Heart right ventricle (tissue), 16 donors: Measurements from ENCODE around the gene SACM1L. TPM values are rescaled to one million over a fixed set of nuclear protein-coding genes. Genes with fewer than 3 reads are reported as not detected.

ENCODE experiments used
- ATAC-seq, 8 donors: fragments of 200-7000 bp; cut with Tn5 transposase; one replicate each; pipeline ENCODE4 v1.9.1; 2020; ENCODE audit warnings: mild to moderate bottlenecking in 8 of 8, moderate library complexity in 8 of 8, moderate number of reproducible peaks in 1 of 8
- DNase-seq, 2 donors: peaks; one replicate each; pipeline ENCODE4 v3.0.0-alpha.2; 2020
- H3K27ac ChIP-seq, 10 donors: fragments of 200-600 bp; sonication (generic) in 2 of 10; one replicate each; pipeline versions ENCODE4 v1.5.0 to v1.8.0; 2020 to 2022; ENCODE audit warnings: mild to moderate bottlenecking in 3 of 10
- H3K27me3 ChIP-seq, 7 donors: fragments of 200-600 bp; one replicate each; pipeline ENCODE4 v1.8.0; 2021 to 2022; ENCODE audit warnings: mild to moderate bottlenecking in 2 of 7
- H3K36me3 ChIP-seq, 9 donors: fragments of 200-600 bp; sonication (generic) in 1 of 9; one replicate each; pipeline versions ENCODE4 v1.5.0 to v1.8.0; 2020 to 2022; ENCODE audit warnings: mild to moderate bottlenecking in 2 of 9
- H3K4me1 ChIP-seq, 9 donors: fragments of 200-600 bp; sonication (generic) in 1 of 9; one replicate each; pipeline versions ENCODE4 v1.5.0 to v1.8.0; 2020 to 2022; ENCODE audit warnings: mild to moderate bottlenecking in 4 of 9
- H3K4me3 ChIP-seq, 10 donors: fragments of 200-600 bp; sonication (generic) in 2 of 10; one replicate each; pipeline versions ENCODE4 v1.5.0 to v1.8.0; 2020 to 2022; ENCODE audit warnings: mild to moderate bottlenecking in 7 of 10, moderate library complexity in 2 of 10
- H3K9me3 ChIP-seq, 11 donors: fragments of 200-600 bp in 10 of 11; sonication (generic) in 2 of 11; one replicate each; pipeline versions ENCODE4 v1.5.0 to v1.8.0; 2013 to 2022; ENCODE audit warnings: mild to moderate bottlenecking in 2 of 11, control low read depth in 1 of 11, moderate library complexity in 1 of 11
- WGBS, 2 donors: extraction: QIAGEN DNeasy Blood & Tissue Kit; methylation state at CpG; one replicate each; pipeline ENCODE4 v1.1.7; 2013; ENCODE audit warnings: inconsistent platforms in 1 of 2; 5-methylcytosine and 5-hydroxymethylcytosine counted together
- intact Hi-C, 10 donors: fragments of 100-400 bp; cut with DNase I; formaldehyde crosslinking; loops; one replicate each; pipeline versions ENCODE4 v1.11.1 to v1.14.2; 2022
- polyA plus RNA-seq, 2 donors: library from polyadenylated mRNA; stranded (reverse); fragments of 200-250 nt; gene quantifications; one replicate each; pipeline ENCODE4 v1.2.3, GENCODE V29; 2013
- total RNA-seq, 10 donors: library from RNA; stranded (reverse); fragmentation: NEBNext Ultra II Directional in 3 of 10; extraction: Animal tissue kit (Norgen Biotek cat#: 25700) in 3 of 10; gene quantifications; one replicate each; pipeline versions ENCODE4 v1.2.1 to v1.2.4, GENCODE V29; 2021 to 2023
- TF ChIP-seq, protein P1 (sequence below), 9 donors: fragments of 200-600 bp; sonication (generic) in 2 of 9; IDR thresholded peaks; one replicate each; pipeline versions ENCODE4 v1.5.0 to v1.8.0; 2021 to 2022; ENCODE audit warnings: antibody characterized with exemption in 9 of 9, mild to moderate bottlenecking in 5 of 9, moderate library complexity in 1 of 9
- donor health status: Arrhythmogenic right ventricular cardiomyopathy.
- donor health status: ischemic (EF 13 %, LVEDD 7.1; RV severe dilation, severe dysfunction).
- donor health status: healthy with polysubstance abuse.
- donor health status: DM: no; HTN: yes; CAD: no.
- donor health status: DM: no; HTN: no; CAD: no.
- donor health status: ischemic (EF 25% LVEDD 6.9; RV normal size, moderate dysfunction).
- donor health status: ischemic (EF 25% LVEDD 5.7; RV mildly dilated, moderate dysfunction).
- donor health status: healthy.
- donor health status: DM: yes; HTN: yes; CAD: no.
- donor health status: Ischemic cardiomyopathy.
- donor health status: ischemic (EF 35%, LVEDD 5.7; RV mildly dilated, moderate dysfunction).
- donor health status: nonischemic (EF 11% LVEDD 7.7; RV severe dilation, severe dysfunction).
- donor health status: DM: yes; HTN: yes; CAD: no.
- donor health status: PGD.
- donor health status: ischemic (EF 29% LVEDD 5.4; RV normal size, mild dysfunction).
- donor health status: nonischemic (EF 23%, LVEDD 6.1; RV moderate dilation, normal function).

The SACM1L gene
- total and polyA plus RNA-seq, 12 donors: 15.4 to 28.7 (median 23.6) TPM

DNA sequence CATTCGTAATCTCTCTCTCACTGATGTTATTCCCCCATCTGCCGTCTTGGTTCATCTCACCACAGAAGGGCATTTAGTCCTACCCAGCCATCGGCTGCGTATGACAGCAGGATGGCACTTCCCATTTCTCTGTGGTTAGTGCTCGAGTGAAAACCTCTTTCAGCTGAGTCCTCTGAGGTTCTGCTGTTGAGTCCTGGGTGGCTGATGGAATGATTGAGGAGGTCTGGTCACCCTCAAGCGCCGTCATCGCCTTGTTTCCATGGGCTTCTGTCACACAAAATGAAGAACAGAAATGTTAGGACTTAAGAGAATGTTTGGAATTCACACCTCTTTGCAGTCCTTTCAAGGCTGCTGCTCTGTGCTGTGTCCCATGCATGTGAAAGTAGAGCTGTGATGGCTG is 9.4 kb upstream of the SACM1L start:
- no peaks in the 10 kb centered on the region for H3K27me3 ChIP-seq
- ATAC-seq (peak in 4 of 8 donors; percentile 27 to 37 (median 34)), DNase-seq (no peak)
- H3K36me3 ChIP-seq: peaks cover 0 to 73% (median under 1%) of the 10 kb centered on the region in 9 donors
- TF ChIP-seq, protein P1, sequence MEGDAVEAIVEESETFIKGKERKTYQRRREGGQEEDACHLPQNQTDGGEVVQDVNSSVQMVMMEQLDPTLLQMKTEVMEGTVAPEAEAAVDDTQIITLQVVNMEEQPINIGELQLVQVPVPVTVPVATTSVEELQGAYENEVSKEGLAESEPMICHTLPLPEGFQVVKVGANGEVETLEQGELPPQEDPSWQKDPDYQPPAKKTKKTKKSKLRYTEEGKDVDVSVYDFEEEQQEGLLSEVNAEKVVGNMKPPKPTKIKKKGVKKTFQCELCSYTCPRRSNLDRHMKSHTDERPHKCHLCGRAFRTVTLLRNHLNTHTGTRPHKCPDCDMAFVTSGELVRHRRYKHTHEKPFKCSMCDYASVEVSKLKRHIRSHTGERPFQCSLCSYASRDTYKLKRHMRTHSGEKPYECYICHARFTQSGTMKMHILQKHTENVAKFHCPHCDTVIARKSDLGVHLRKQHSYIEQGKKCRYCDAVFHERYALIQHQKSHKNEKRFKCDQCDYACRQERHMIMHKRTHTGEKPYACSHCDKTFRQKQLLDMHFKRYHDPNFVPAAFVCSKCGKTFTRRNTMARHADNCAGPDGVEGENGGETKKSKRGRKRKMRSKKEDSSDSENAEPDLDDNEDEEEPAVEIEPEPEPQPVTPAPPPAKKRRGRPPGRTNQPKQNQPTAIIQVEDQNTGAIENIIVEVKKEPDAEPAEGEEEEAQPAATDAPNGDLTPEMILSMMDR (IDR thresholded peaks at IDR 0.05): no peak
- peaks cover 0 to 11% (median 0%) of the 10 kb centered on the region in 11 donors for H3K9me3 ChIP-seq
- H3K4me1 ChIP-seq: peaks cover 9 to 45% (median 29%) of the 10 kb centered on the region in 9 donors
- H3K27ac ChIP-seq: peak overlapping the region in 6 of 10 donors; percentile 7 to 73 (median 31)
- intact Hi-C loops: no loop called here
- WGBS, 2 donors: 50 to 56% methylated on average over 8 of the region's 8 CpGs
- no peak overlapping the region for H3K4me3 ChIP-seq

DNA sequence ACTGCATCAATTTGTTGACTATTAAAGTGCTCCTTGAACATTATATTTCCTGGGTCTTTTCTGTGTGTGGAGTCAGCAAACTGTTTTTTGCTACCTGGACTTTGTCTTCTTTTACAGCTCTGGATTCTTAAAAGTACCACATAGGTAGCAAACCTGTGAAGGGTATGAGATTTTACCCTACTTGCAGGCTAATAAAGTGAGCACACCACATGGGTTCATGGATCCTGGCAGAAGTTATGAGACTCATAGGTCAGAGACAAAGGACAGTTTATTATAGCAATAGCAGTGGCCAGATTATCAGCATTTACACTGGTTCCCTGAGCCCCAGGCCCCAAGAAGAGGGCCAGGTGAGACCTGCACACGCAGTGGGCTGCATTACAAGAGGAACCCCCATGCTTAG is 8.0 kb upstream of the SACM1L start:
- peaks cover 0 to 62% (median 0%) of the 10 kb centered on the region in 9 donors for H3K36me3 ChIP-seq
- TF ChIP-seq, protein P1 (IDR thresholded peaks at IDR 0.05): no peak
- WGBS, 2 donors: 80 to 85% methylated on average over 1 of the region's 1 CpG

GRCh38 chr3:45681846-45682245 is 7.3 kb upstream of the SACM1L start:
- no peaks in the 10 kb centered on the region for H3K27me3 ChIP-seq
- ATAC-seq: no peak
- no peak overlapping the region for H3K4me3 ChIP-seq
- peaks cover 5 to 40% (median 21%) of the 10 kb centered on the region in 9 donors for H3K4me1 ChIP-seq
- WGBS, 2 donors: 96 to 97% methylated on average over 3 of the region's 3 CpGs
- no peak overlapping the region for H3K27ac ChIP-seq
- DNase-seq: no peak
- H3K36me3 ChIP-seq: peaks cover 0 to 58% (median 0%) of the 10 kb centered on the region in 9 donors
- TF ChIP-seq, protein P1 (IDR thresholded peaks at IDR 0.05): no peak
- intact Hi-C loops: no loop called here
- peaks cover 0 to 11% (median 0%) of the 10 kb centered on the region in 11 donors for H3K9me3 ChIP-seq

More for the DNA sequence above, 8.0 kb upstream of the SACM1L start:
- DNase-seq (no peak), ATAC-seq (no peak)
- Histone ChIP-seq H3K4me3 (no peak overlapping the region), H3K27me3 (no peaks in the 10 kb centered on the region), H3K4me1 (peaks cover 9 to 46% (median 27%) of the 10 kb centered on the region in 9 donors), H3K27ac (peak overlapping the region in 1 of 10 donors; percentile 18), H3K9me3 (peaks cover 0 to 11% (median 0%) of the 10 kb centered on the region in 11 donors)
- intact Hi-C loops: no loop called here

- Histone ChIP-seq H3K27me3 (no peaks in the 10 kb centered on the region), H3K4me1 (peaks cover under 1 to 37% (median 17%) of the 10 kb centered on the region in 9 donors), H3K36me3 (peaks cover 0 to 55% (median 0%) of the 10 kb centered on the region in 9 donors), H3K27ac (no peak overlapping the region), H3K4me3 (no peak overlapping the region), H3K9me3 (peaks cover 0 to 11% (median 0%) of the 10 kb centered on the region in 11 donors)
- WGBS, 2 donors: 77% methylated on average over 2 of the region's 2 CpGs
- TF ChIP-seq, protein P1 (IDR thresholded peaks at IDR 0.05): no peak
- DNase-seq (no peak), ATAC-seq (no peak)
- intact Hi-C loops: no loop called here
Measured at GRCh38 chr3:45682311-45682710, 6.9 kb upstream of the SACM1L start.
